CD4-positive, CD25-positive, alpha-beta regulatory T cell (primary cell): ENCODE results near the gene SMIM5. TPM values are rescaled to one million over a fixed set of nuclear protein-coding genes. Genes with fewer than 3 reads are reported as not detected.

Source experiments
- ATAC-seq, 2 donors: fragments of 150-1000 bp; cut with Tn5 transposase; one replicate each; pipeline ENCODE4 v1.10.0; 2021; ENCODE audit warnings: low read depth in 2 of 2, moderate number of reproducible peaks in 2 of 2, moderate library complexity in 1 of 2
- DNase-seq, 3 donors: peaks; one replicate each; pipeline versions ENCODE4 v3.0.0 to v3.0.0-alpha.2; 2012 to 2022; ENCODE audit warnings: mixed read lengths in 1 of 3
- H3K27ac ChIP-seq: one replicate; pipeline ENCODE4 v1.7.0; 2013; ENCODE audit warnings: mild to moderate bottlenecking, low read length; ENCODE audit not compliant: insufficient read depth, poor library complexity, severe bottlenecking
- H3K27me3 ChIP-seq: one replicate; pipeline ENCODE4 v1.7.0; 2013; ENCODE audit warnings: low read length; ENCODE audit not compliant: control insufficient read depth, insufficient read depth
- H3K36me3 ChIP-seq: one replicate; pipeline ENCODE4 v1.7.0; 2013; ENCODE audit warnings: mild to moderate bottlenecking, low read length, moderate library complexity; ENCODE audit not compliant: control insufficient read depth, insufficient read depth
- H3K4me1 ChIP-seq: 2 replicates; pipeline ENCODE4 v1.7.0; 2013; ENCODE audit warnings: mild to moderate bottlenecking, low read length; ENCODE audit not compliant: insufficient read depth, control insufficient read depth, poor library complexity, severe bottlenecking
- H3K4me3 ChIP-seq: one replicate; pipeline ENCODE4 v1.7.0; 2013; ENCODE audit warnings: low read depth, mild to moderate bottlenecking, low read length, moderate library complexity
- H3K9me3 ChIP-seq, 2 experiments: 1 replicate in 1 of 2; 2 replicates in 1 of 2; pipeline ENCODE4 v1.7.0; 2013; ENCODE audit warnings: low read length in 2 of 2, mild to moderate bottlenecking in 1 of 2, moderate library complexity in 1 of 2; ENCODE audit not compliant: control insufficient read depth in 2 of 2
- H3K27ac Mint-ChIP-seq, 3 donors: one replicate each; pipeline ENCODE4 v1.8.0; 2020 to 2022; ENCODE audit warnings: mild to moderate bottlenecking in 3 of 3, mixed read lengths in 3 of 3, moderate library complexity in 2 of 3
- H3K27me3 Mint-ChIP-seq: one replicate; pipeline ENCODE4 v1.8.0; 2022; ENCODE audit warnings: mild to moderate bottlenecking, mixed read lengths
- H3K36me3 Mint-ChIP-seq: one replicate; pipeline ENCODE4 v1.8.0; 2020; ENCODE audit warnings: mixed read lengths
- H3K4me1 Mint-ChIP-seq, 4 donors: one replicate each; pipeline ENCODE4 v1.8.0; 2020 to 2022; ENCODE audit warnings: mixed read lengths in 4 of 4, mild to moderate bottlenecking in 1 of 4
- H3K4me3 Mint-ChIP-seq, 4 donors: one replicate each; pipeline ENCODE4 v1.8.0; 2020 to 2022; ENCODE audit warnings: mild to moderate bottlenecking in 4 of 4, mixed read lengths in 4 of 4, moderate library complexity in 3 of 4
- H3K9me3 Mint-ChIP-seq, 7 donors: one replicate each; pipeline ENCODE4 v1.8.0; 2020 to 2022; ENCODE audit warnings: mixed read lengths in 7 of 7, mild to moderate bottlenecking in 3 of 7, moderate library complexity in 2 of 7
- polyA plus RNA-seq, 4 donors: library from polyadenylated mRNA; unstranded; fragments of 300-500 nt; fragmentation: Illumina TruSeq; gene quantifications; one replicate each; pipeline ENCODE4 v1.2.3, GENCODE V29; 2021
- total RNA-seq: library from RNA; stranded (reverse); gene quantifications from one replicate; pipeline ENCODE4 v1.2.3, GENCODE V29; 2022

Gene SMIM5
- total and polyA plus RNA-seq, 5 donors from 2014 or later = 0.07 to 1.6 (median 0.10) TPM; not detected in 2

- H3K36me3 ChIP-seq = no peaks in the 10 kb centered on the region
- Mint-ChIP-seq H3K4me1 (peaks cover 0 to 3% (median 0%) of the 10 kb centered on the region in 4 donors), H3K36me3 (peaks cover 2% of the 10 kb centered on the region), H3K27ac (peak overlapping the region in 1 of 3 donors; percentile 71), H3K9me3 (no peaks in the 10 kb centered on the region), H3K27me3 (peaks cover 2% of the 10 kb centered on the region), H3K4me3 (no peak overlapping the region)
- H3K27ac ChIP-seq = no peak overlapping the region
- no peak overlapping the region for H3K4me3 ChIP-seq
- no peak for ATAC-seq
- no peak for DNase-seq
- no peaks in the 10 kb centered on the region for H3K9me3 ChIP-seq
- no peaks in the 10 kb centered on the region for H3K4me1 ChIP-seq
- no peaks in the 10 kb centered on the region for H3K27me3 ChIP-seq
Observed at GRCh38 chr17:75617218-75617617, 16.0 kb upstream of the SMIM5 start.

- Histone ChIP-seq H3K9me3 (no peaks in the 10 kb centered on the region), H3K4me1 (no peaks in the 10 kb centered on the region), H3K27ac (no peak overlapping the region), H3K36me3 (no peaks in the 10 kb centered on the region), H3K4me3 (no peak overlapping the region), H3K27me3 (no peaks in the 10 kb centered on the region)
- ATAC-seq = no peak
- H3K9me3 Mint-ChIP-seq = no peaks in the 10 kb centered on the region
- peaks cover 4% of the 10 kb centered on the region for H3K27me3 Mint-ChIP-seq
- H3K27ac Mint-ChIP-seq = peak overlapping the region in 1 of 3 donors; percentile 71
- peaks cover 0 to 7% (median 0%) of the 10 kb centered on the region in 4 donors for H3K4me1 Mint-ChIP-seq
- peaks cover 7% of the 10 kb centered on the region for H3K36me3 Mint-ChIP-seq
- no peak overlapping the region for H3K4me3 Mint-ChIP-seq
- no peak for DNase-seq
Observed at GRCh38 chr17:75617675-75618074, 15.6 kb upstream of the SMIM5 start.

DNA sequence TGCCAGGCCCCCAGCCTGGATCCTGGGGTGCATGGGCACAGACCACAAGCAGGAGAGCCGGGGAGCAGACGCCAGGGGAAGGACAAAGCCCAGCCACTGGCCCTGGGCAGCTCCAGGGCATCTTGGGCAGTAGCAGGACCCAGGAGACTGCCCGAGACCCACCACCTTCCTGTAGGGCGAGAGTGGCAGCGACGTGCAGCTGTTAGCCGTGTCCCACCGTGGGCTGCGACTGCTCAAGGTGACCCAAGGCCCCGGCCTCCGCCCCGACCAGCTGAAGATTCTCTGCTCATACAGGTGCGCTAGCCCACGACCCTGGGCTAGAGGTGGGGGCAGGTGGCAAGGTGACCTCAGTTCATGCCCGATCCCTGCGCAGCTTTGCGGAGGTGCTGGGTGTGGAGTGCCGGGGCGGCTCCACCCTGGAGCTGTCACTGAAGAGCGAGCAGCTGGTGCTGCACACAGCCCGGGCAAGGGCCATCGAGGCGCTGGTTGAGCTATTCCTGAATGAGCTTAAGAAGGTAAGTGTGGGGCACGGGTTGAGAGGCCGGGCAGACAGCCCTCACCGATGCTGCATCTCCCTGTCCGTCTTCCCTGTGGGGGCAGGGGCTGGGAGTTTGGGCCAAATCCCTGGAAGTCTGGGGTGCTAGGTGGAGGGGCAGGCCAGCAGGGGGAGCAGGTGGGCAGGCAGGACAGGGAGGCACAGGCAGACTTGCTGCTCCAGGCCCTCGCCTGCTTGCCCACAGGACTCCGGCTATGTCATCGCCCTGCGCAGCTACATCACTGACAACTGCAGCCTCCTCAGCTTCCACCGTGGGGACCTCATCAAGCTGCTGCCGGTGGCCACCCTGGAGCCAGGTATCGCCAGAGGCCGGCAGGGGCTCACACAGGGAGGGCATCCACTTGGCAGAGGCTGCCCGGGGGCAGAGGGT is 13.5 kb upstream of the SMIM5 start:
- no peak for ATAC-seq
- Mint-ChIP-seq H3K9me3 (no peaks in the 10 kb centered on the region), H3K4me1 (peaks cover 0 to 8% (median 0%) of the 10 kb centered on the region in 4 donors), H3K27me3 (peaks cover 4% of the 10 kb centered on the region), H3K4me3 (no peak overlapping the region), H3K27ac (no peak overlapping the region), H3K36me3 (peaks cover 8% of the 10 kb centered on the region)
- Histone ChIP-seq H3K4me3 (no peak overlapping the region), H3K27me3 (no peaks in the 10 kb centered on the region), H3K4me1 (no peaks in the 10 kb centered on the region), H3K9me3 (no peaks in the 10 kb centered on the region), H3K27ac (no peak overlapping the region), H3K36me3 (no peaks in the 10 kb centered on the region)
- DNase-seq = peak in 1 of 3 donors; percentile 22

DNA sequence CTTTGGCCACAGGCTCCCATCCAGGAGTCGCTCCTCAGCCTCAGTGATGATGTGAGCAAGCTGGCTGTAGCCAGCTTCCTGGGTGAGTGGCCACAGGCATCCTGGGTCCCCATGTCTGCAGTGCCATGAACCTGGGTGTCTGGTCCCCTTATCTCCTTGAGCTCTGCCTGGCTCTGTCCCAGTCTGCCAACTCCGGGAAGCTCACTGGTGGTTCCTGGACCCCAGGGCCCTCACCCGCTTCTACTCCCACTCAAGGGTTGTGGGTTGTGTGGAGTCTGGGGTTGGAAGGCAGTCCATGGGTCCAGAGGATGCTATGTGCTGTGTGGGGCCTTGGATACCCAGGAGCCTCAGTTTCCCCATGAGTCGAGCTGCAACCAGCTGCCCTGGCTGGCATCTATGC is 11.7 kb upstream of the SMIM5 start:
- Histone ChIP-seq H3K9me3 (no peaks in the 10 kb centered on the region), H3K4me1 (no peaks in the 10 kb centered on the region), H3K27me3 (no peaks in the 10 kb centered on the region), H3K27ac (no peak overlapping the region), H3K4me3 (no peak overlapping the region), H3K36me3 (no peaks in the 10 kb centered on the region)
- H3K36me3 Mint-ChIP-seq = peaks cover 8% of the 10 kb centered on the region
- no peak for DNase-seq
- H3K4me3 Mint-ChIP-seq = no peak overlapping the region
- peaks cover 0 to 1% (median 0%) of the 10 kb centered on the region in 7 donors for H3K9me3 Mint-ChIP-seq
- H3K27ac Mint-ChIP-seq = no peak overlapping the region
- H3K27me3 Mint-ChIP-seq = peaks cover 4% of the 10 kb centered on the region
- H3K4me1 Mint-ChIP-seq = peaks cover 0 to 8% (median 0%) of the 10 kb centered on the region in 4 donors
- ATAC-seq = no peak

- DNase-seq (no peak), ATAC-seq (no peak)
- no peak overlapping the region for H3K27ac ChIP-seq
- no peaks in the 10 kb centered on the region for H3K27me3 ChIP-seq
- H3K36me3 ChIP-seq = no peaks in the 10 kb centered on the region
- H3K4me3 ChIP-seq = no peak overlapping the region
- peaks cover 4% of the 10 kb centered on the region for H3K27me3 Mint-ChIP-seq
- H3K4me1 Mint-ChIP-seq = peaks cover 0 to 8% (median 0%) of the 10 kb centered on the region in 4 donors
- no peaks in the 10 kb centered on the region for H3K9me3 ChIP-seq
- peaks cover 8% of the 10 kb centered on the region for H3K36me3 Mint-ChIP-seq
- peak overlapping the region in 1 of 4 donors; percentile 26 for H3K4me3 Mint-ChIP-seq
- peaks cover 0 to 1% (median 0%) of the 10 kb centered on the region in 7 donors for H3K9me3 Mint-ChIP-seq
- H3K4me1 ChIP-seq = no peaks in the 10 kb centered on the region
- H3K27ac Mint-ChIP-seq = peak overlapping the region in 2 of 3 donors; percentile 34 to 70
Observed at GRCh38 chr17:75622076-75622475, 11.2 kb upstream of the SMIM5 start.

- Histone ChIP-seq H3K4me1 (no peaks in the 10 kb centered on the region), H3K27ac (no peak overlapping the region), H3K4me3 (no peak overlapping the region), H3K36me3 (no peaks in the 10 kb centered on the region), H3K27me3 (no peaks in the 10 kb centered on the region), H3K9me3 (no peaks in the 10 kb centered on the region)
- Mint-ChIP-seq H3K4me3 (no peak overlapping the region), H3K27ac (peak overlapping the region in 1 of 3 donors; percentile 34), H3K4me1 (peaks cover 0 to 8% (median 0%) of the 10 kb centered on the region in 4 donors), H3K9me3 (peaks cover 0 to 1% (median 0%) of the 10 kb centered on the region in 7 donors), H3K27me3 (peaks cover 4% of the 10 kb centered on the region), H3K36me3 (peaks cover 8% of the 10 kb centered on the region)
- DNase-seq = no peak
- ATAC-seq = no peak
Observed at GRCh38 chr17:75622771-75623273, 10.4 kb upstream of the SMIM5 start.

DNA sequence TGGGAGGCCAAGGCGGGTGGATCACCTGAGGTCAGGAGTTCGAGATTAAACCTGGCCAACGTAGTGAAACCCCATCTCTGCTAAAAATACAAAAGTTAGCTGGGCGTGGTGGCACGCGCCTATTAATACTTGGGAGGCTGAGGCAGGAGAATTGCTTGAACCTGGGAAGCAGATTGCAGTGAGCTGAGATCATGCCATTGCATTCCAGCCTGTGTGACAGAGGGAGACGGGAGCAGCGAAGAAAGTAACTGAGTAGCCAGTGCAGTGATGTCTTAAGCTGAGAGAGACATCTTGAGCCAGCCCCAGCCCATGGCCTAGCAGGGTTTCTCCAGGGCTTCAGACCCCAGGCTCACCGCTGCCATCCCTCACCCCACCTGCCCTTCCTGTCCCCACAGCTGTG is 9.8 kb upstream of the SMIM5 start:
- Mint-ChIP-seq H3K9me3 (peaks cover 0 to 1% (median 0%) of the 10 kb centered on the region in 7 donors), H3K36me3 (peaks cover 8% of the 10 kb centered on the region)

More for the DNA sequence above, 9.8 kb upstream of the SMIM5 start:
- H3K9me3 ChIP-seq = no peaks in the 10 kb centered on the region
- H3K27ac Mint-ChIP-seq = peak overlapping the region in 1 of 3 donors; percentile 34
- peaks cover 4% of the 10 kb centered on the region for H3K27me3 Mint-ChIP-seq
- ATAC-seq = no peak
- H3K27ac ChIP-seq = no peak overlapping the region
- peaks cover 0 to 8% (median 0%) of the 10 kb centered on the region in 4 donors for H3K4me1 Mint-ChIP-seq
- no peak for DNase-seq
- no peaks in the 10 kb centered on the region for H3K36me3 ChIP-seq
- no peaks in the 10 kb centered on the region for H3K27me3 ChIP-seq
- H3K4me1 ChIP-seq = no peaks in the 10 kb centered on the region
- no peak overlapping the region for H3K4me3 Mint-ChIP-seq
- H3K4me3 ChIP-seq = no peak overlapping the region
